PC-9 (cell line): ENCODE measurements around the gene CALN1. TPM values are rescaled to one million over a fixed set of nuclear protein-coding genes. Genes with fewer than 3 reads are reported as not detected.

Source experiments
- BruUV-seq: library from RNA; stranded (reverse); fragments of 400-500 nt; replicated peaks from 2 replicates; lab custom pipeline; 2021; lab: Mats Ljungman, UMichigan
- CTCF ChIA-PET: fragments of 300-600 bp; sonication (Branson Sonifier 250); formaldehyde crosslinking; loops from one replicate; lab custom pipeline; 2022; ENCODE audit warnings: antibody characterized with exemption; lab: Charles Lee
- POLR2A ChIA-PET: fragments of 300-600 bp; sonication (Branson Sonifier 250); formaldehyde crosslinking; loops from one replicate; lab custom pipeline; 2022; ENCODE audit warnings: antibody characterized with exemption; ENCODE audit not compliant: unreplicated experiment; lab: Charles Lee
- DNase-seq, 2 experiments: peaks; one replicate each; pipeline versions ENCODE4 v3.0.0 to v3.0.0-alpha.2; 2015 to 2022; ENCODE audit warnings: mixed read lengths in 1 of 2
- H2AFZ ChIP-seq: fragments of 200-600 bp; sonication (generic); 2 replicates; pipeline ENCODE4 v1.8.1; 2017; ENCODE audit warnings: antibody characterized with exemption
- H3F3A ChIP-seq: fragments of 200-600 bp; sonication (generic); 2 replicates; pipeline ENCODE4 v1.8.1; 2017; ENCODE audit warnings: antibody characterized with exemption, mild to moderate bottlenecking, low read depth; ENCODE audit not compliant: insufficient read depth
- H3K27ac ChIP-seq: fragments of 200-600 bp; sonication (generic); 2 replicates; pipeline ENCODE4 v1.6.1; 2016; ENCODE audit warnings: mixed run types
- H3K27me3 ChIP-seq: fragments of 200-600 bp; sonication (generic); 2 replicates; pipeline ENCODE4 v1.6.1; 2016; ENCODE audit warnings: low read depth, mixed run types; ENCODE audit not compliant: insufficient read depth
- H3K36me3 ChIP-seq: fragments of 200-600 bp; sonication (generic); 2 replicates; pipeline ENCODE4 v1.6.1; 2016; ENCODE audit warnings: low read depth, mixed run types
- H3K4me1 ChIP-seq: fragments of 200-600 bp; sonication (generic); replicated peaks from 2 replicates; pipeline ENCODE4 v1.6.1; 2016; ENCODE audit warnings: mixed run types; ENCODE audit not compliant: insufficient read depth
- H3K4me2 ChIP-seq: fragments of 200-600 bp; sonication (generic); 2 replicates; pipeline ENCODE4 v1.6.1; 2017; ENCODE audit warnings: mixed run types
- H3K4me3 ChIP-seq: fragments of 200-600 bp; sonication (generic); 2 replicates; pipeline ENCODE4 v1.6.1; 2016; ENCODE audit warnings: mixed run types
- H3K79me2 ChIP-seq: fragments of 200-600 bp; sonication (generic); 2 replicates; pipeline ENCODE4 v1.6.1; 2017; ENCODE audit warnings: low read depth, mixed run types
- H3K9me2 ChIP-seq: fragments of 200-600 bp; sonication (generic); 2 replicates; pipeline ENCODE4 v1.8.1; 2017; ENCODE audit warnings: mild to moderate bottlenecking; ENCODE audit not compliant: insufficient read depth
- H3K9me3 ChIP-seq: fragments of 200-600 bp; sonication (generic); 2 replicates; pipeline ENCODE4 v1.8.1; 2016; ENCODE audit warnings: low read depth; ENCODE audit not compliant: insufficient read depth
- H4K20me1 ChIP-seq: fragments of 200-600 bp; sonication (generic); 2 replicates; pipeline ENCODE4 v1.8.1; 2017; ENCODE audit not compliant: insufficient read depth
- CTCF ChIP-seq: fragments of 200-600 bp; sonication (generic); conservative IDR thresholded peaks from 2 replicates; pipeline ENCODE4 v1.6.1; 2017; ENCODE audit warnings: mixed run types, antibody characterized with exemption, mild to moderate bottlenecking, moderate library complexity
- EZH2 ChIP-seq: fragments of 200-600 bp; sonication (generic); IDR thresholded peaks from 2 replicates; pipeline ENCODE4 v1.8.0; 2017; ENCODE audit warnings: antibody characterized with exemption, low read depth
- intact Hi-C: fragments of 100-400 bp; cut with micrococcal nuclease; formaldehyde crosslinking; loops from one replicate; pipeline ENCODE4 v1.10.0; 2022; ENCODE audit not compliant: unreplicated experiment
- total RNA-seq: library from RNA; stranded (reverse); gene quantifications from 2 replicates; pipeline ENCODE4 v1.2.3, GENCODE V29; 2021

Gene CALN1
- total RNA-seq, 1 experiment from 2014 or later = not detected

DNA sequence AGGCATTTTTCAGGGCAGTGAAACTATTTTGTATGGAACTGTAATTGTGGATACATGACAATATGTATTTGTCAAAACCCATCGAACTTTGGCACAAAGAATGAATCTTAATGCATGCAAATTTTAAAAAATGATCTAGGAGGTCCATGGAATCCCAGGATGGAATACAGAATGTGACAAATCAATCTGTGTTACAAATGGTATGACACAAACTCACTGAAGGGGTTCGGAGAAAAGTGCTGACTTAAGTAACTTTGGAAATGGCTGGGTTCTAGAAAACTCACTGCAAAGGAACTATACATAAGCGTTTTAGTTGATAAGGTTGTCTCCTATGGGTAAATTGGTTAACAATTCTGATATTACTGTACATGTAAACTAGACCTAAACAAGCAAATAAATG lies 26.0 kb downstream of the CALN1 start:
- ChIA-PET POLR2A (no interaction called here), CTCF (no interaction called here)
- Histone ChIP-seq H3K9me2 (no peaks in the 10 kb centered on the region), H3K9me3 (no peaks in the 10 kb centered on the region), H2AFZ (no peak overlapping the region), H3K79me2 (no peaks in the 10 kb centered on the region), H3K4me2 (no peak overlapping the region), H3K36me3 (no peaks in the 10 kb centered on the region), H3K4me3 (no peak overlapping the region), H3K27ac (no peak overlapping the region), H3K27me3 (peaks cover 39% of the 10 kb centered on the region), H4K20me1 (no peaks in the 10 kb centered on the region), H3F3A (no peaks in the 10 kb centered on the region), H3K4me1 (no peaks in the 10 kb centered on the region)
- no TSS peak for BruUV-seq
- no peak for TF ChIP-seq EZH2
- TF ChIP-seq CTCF = no peak
- intact Hi-C loops = no loop called here
- no peak for DNase-seq

GRCh38 chr7:72362246-72362645 lies 49.9 kb downstream of the CALN1 start:
- Histone ChIP-seq H3K9me3 (no peaks in the 10 kb centered on the region), H3K79me2 (no peaks in the 10 kb centered on the region), H3K9me2 (no peaks in the 10 kb centered on the region), H2AFZ (no peak overlapping the region), H3K36me3 (no peaks in the 10 kb centered on the region), H3K4me1 (no peaks in the 10 kb centered on the region), H3K27ac (no peak overlapping the region), H3F3A (no peaks in the 10 kb centered on the region), H3K27me3 (peaks cover 47% of the 10 kb centered on the region), H3K4me3 (no peak overlapping the region), H4K20me1 (peaks cover 4% of the 10 kb centered on the region; the same call in 1 of the 2 replicates), H3K4me2 (no peak overlapping the region)
- no peak for TF ChIP-seq EZH2
- no peak for TF ChIP-seq CTCF
- no TSS peak for BruUV-seq
- DNase-seq = no peak
- intact Hi-C loops = no loop called here
- CTCF ChIA-PET = no interaction called here
- POLR2A ChIA-PET = no interaction called here

- Histone ChIP-seq H3K27ac (no peak overlapping the region), H3K4me1 (no peaks in the 10 kb centered on the region), H3K4me3 (no peak overlapping the region), H3K79me2 (no peaks in the 10 kb centered on the region), H2AFZ (no peak overlapping the region), H3F3A (no peaks in the 10 kb centered on the region), H3K4me2 (no peak overlapping the region), H3K27me3 (peaks cover 59% of the 10 kb centered on the region), H3K9me3 (no peaks in the 10 kb centered on the region), H3K9me2 (no peaks in the 10 kb centered on the region), H3K36me3 (no peaks in the 10 kb centered on the region), H4K20me1 (no peaks in the 10 kb centered on the region)
- no TSS peak for BruUV-seq
- TF ChIP-seq EZH2 (no peak), CTCF (no peak)
- CTCF ChIA-PET = no interaction called here
- intact Hi-C loops = no loop called here
- DNase-seq = no peak
- POLR2A ChIA-PET = no interaction called here
These were observed 66.9 kb downstream of the CALN1 start for GRCh38 chr7:72345208-72345727.
